Measurements from ENCODE around the gene DLD.

- TF ChIP-seq NFYB (CRISPR knock-in tag; conservative IDR thresholded peaks at IDR 0.05; ENCODE audit: low read depth): no peak
- no peak for TF ChIP-seq MAX (CRISPR knock-in tag; IDR thresholded peaks at IDR 0.05)
- no peak for TF ChIP-seq ZBTB21 (CRISPR knock-in tag; IDR thresholded peaks at IDR 0.05; ENCODE audit: borderline replicate concordance)
- TF ChIP-seq CREM (CRISPR knock-in tag; IDR thresholded peaks at IDR 0.05): no peak
- TF ChIP-seq CTCF (IDR thresholded peaks at IDR 0.05): no peak
- no peak for TF ChIP-seq NFATC4 (CRISPR knock-in tag; IDR thresholded peaks at IDR 0.05)
- TF ChIP-seq, protein P1, sequence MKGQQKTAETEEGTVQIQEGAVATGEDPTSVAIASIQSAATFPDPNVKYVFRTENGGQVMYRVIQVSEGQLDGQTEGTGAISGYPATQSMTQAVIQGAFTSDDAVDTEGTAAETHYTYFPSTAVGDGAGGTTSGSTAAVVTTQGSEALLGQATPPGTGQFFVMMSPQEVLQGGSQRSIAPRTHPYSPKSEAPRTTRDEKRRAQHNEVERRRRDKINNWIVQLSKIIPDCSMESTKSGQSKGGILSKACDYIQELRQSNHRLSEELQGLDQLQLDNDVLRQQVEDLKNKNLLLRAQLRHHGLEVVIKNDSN (CRISPR knock-in tag; IDR thresholded peaks at IDR 0.05): no peak
- TF ChIP-seq, protein P2, sequence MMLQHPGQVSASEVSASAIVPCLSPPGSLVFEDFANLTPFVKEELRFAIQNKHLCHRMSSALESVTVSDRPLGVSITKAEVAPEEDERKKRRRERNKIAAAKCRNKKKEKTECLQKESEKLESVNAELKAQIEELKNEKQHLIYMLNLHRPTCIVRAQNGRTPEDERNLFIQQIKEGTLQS (CRISPR knock-in tag; conservative IDR thresholded peaks at IDR 0.05): no peak
- no peak for TF ChIP-seq TCF7 (CRISPR knock-in tag; IDR thresholded peaks at IDR 0.05; ENCODE audit: low read depth)
- no peak for TF ChIP-seq TP53 (CRISPR knock-in tag; IDR thresholded peaks at IDR 0.05)
- TF ChIP-seq, protein P3, sequence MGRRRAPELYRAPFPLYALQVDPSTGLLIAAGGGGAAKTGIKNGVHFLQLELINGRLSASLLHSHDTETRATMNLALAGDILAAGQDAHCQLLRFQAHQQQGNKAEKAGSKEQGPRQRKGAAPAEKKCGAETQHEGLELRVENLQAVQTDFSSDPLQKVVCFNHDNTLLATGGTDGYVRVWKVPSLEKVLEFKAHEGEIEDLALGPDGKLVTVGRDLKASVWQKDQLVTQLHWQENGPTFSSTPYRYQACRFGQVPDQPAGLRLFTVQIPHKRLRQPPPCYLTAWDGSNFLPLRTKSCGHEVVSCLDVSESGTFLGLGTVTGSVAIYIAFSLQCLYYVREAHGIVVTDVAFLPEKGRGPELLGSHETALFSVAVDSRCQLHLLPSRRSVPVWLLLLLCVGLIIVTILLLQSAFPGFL (CRISPR knock-in tag; IDR thresholded peaks at IDR 0.05; ENCODE audit: borderline replicate concordance): no peak
- TF ChIP-seq KAT7 (CRISPR knock-in tag; IDR thresholded peaks at IDR 0.05; ENCODE audit: borderline replicate concordance): no peak
- no peak for TF ChIP-seq FOXK1 (CRISPR knock-in tag; IDR thresholded peaks at IDR 0.05)
- no peak for TF ChIP-seq JAZF1 (CRISPR knock-in tag; IDR thresholded peaks at IDR 0.05)
Measured at GRCh38 chr7:107940951-107941350, 50.0 kb downstream of the DLD start.
